Ascending aorta (tissue), 2 donors: ENCODE measurements around the gene VDR. TPM values are rescaled to one million over a fixed set of nuclear protein-coding genes. Genes with fewer than 3 reads are reported as not detected.
A peak's percentile ranks its signal among the peaks of the same experiment; 100 is the strongest.

Experiments
- DNase-seq, 2 donors: peaks; one replicate each; pipeline ENCODE4 v3.0.0-alpha.2; 2019; ENCODE audit warnings: low spot score in 2 of 2
- H3K27ac ChIP-seq, 2 donors: fragments of 200-600 bp; sonication (generic); one replicate each; pipeline ENCODE4 v1.5.1; 2016 to 2017; ENCODE audit warnings: mild to moderate bottlenecking in 1 of 2
- H3K27me3 ChIP-seq: fragments of 200-600 bp; sonication (generic); one replicate; pipeline ENCODE4 v1.5.1; 2017
- H3K36me3 ChIP-seq, 2 donors: fragments of 200-600 bp; sonication (generic); one replicate each; pipeline ENCODE4 v1.5.1; 2016
- H3K4me1 ChIP-seq, 2 donors: fragments of 200-600 bp; sonication (generic); one replicate each; pipeline ENCODE4 v1.5.1; 2016 to 2017; ENCODE audit warnings: mild to moderate bottlenecking in 1 of 2
- H3K4me3 ChIP-seq, 2 donors: fragments of 200-600 bp; sonication (generic); one replicate each; pipeline ENCODE4 v1.5.1; 2016 to 2017; ENCODE audit warnings: mild to moderate bottlenecking in 1 of 2
- H3K9me3 ChIP-seq, 2 donors: fragments of 200-600 bp; sonication (generic); one replicate each; pipeline ENCODE4 v1.5.1; 2016
- intact Hi-C: fragments of 100-400 bp; cut with DNase I; formaldehyde crosslinking; loops from one replicate; pipeline ENCODE4 v1.15.1; 2023
- total RNA-seq: library from RNA; depleted of rRNA; stranded (reverse); fragments of >200 nt; gene quantifications from one replicate; pipeline ENCODE4 v1.1.0, GENCODE V29; 2016
- TF ChIP-seq, protein P1 (sequence below), 3 experiments: fragments of 200-600 bp in 2 of 3; fragments of 450-650 bp in 1 of 3; sonication (generic) in 2 of 3; IDR thresholded peaks; one replicate each; pipeline ENCODE4 v1.5.1; 2016 to 2019; ENCODE audit warnings: antibody characterized with exemption in 3 of 3, mild to moderate bottlenecking in 1 of 3, moderate library complexity in 1 of 3

The VDR gene
- total RNA-seq, 1 donor from 2014 or later: 13.1 TPM

DNA sequence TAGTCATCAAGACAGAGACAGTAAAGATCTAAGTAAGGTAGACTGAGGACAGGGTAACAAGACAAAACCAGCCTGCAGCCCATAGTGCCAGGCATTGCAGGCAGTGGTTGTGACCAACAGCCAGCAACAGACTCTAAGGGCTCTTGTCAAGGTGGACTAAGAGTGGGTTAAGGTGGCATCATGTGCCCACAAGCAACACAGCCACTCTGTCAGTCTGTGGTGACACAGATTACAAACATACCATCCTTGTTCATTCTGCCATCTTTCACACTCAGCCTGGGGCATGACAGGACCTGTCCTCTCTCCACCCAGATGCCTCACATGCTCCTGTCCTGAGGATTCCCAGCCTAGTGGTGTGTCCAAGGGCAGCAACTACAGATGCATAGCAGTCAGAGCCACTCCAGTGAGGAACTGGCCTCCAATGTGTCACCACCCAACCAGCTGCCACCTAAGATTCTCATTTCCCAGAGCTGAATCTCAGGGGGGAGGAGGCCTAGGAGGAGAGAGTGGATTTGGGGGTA lies 28.3 kb downstream of the VDR start:
- no peak for DNase-seq
- intact Hi-C loops: no loop called here
- Histone ChIP-seq H3K27ac (no peak overlapping the region), H3K4me3 (no peak overlapping the region), H3K36me3 (peaks cover 4 to 11% of the 10 kb centered on the region in 2 donors), H3K27me3 (no peaks in the 10 kb centered on the region), H3K4me1 (no peaks in the 10 kb centered on the region), H3K9me3 (no peaks in the 10 kb centered on the region)
- TF ChIP-seq, protein P1, sequence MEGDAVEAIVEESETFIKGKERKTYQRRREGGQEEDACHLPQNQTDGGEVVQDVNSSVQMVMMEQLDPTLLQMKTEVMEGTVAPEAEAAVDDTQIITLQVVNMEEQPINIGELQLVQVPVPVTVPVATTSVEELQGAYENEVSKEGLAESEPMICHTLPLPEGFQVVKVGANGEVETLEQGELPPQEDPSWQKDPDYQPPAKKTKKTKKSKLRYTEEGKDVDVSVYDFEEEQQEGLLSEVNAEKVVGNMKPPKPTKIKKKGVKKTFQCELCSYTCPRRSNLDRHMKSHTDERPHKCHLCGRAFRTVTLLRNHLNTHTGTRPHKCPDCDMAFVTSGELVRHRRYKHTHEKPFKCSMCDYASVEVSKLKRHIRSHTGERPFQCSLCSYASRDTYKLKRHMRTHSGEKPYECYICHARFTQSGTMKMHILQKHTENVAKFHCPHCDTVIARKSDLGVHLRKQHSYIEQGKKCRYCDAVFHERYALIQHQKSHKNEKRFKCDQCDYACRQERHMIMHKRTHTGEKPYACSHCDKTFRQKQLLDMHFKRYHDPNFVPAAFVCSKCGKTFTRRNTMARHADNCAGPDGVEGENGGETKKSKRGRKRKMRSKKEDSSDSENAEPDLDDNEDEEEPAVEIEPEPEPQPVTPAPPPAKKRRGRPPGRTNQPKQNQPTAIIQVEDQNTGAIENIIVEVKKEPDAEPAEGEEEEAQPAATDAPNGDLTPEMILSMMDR (IDR thresholded peaks at IDR 0.05): no peak

DNA sequence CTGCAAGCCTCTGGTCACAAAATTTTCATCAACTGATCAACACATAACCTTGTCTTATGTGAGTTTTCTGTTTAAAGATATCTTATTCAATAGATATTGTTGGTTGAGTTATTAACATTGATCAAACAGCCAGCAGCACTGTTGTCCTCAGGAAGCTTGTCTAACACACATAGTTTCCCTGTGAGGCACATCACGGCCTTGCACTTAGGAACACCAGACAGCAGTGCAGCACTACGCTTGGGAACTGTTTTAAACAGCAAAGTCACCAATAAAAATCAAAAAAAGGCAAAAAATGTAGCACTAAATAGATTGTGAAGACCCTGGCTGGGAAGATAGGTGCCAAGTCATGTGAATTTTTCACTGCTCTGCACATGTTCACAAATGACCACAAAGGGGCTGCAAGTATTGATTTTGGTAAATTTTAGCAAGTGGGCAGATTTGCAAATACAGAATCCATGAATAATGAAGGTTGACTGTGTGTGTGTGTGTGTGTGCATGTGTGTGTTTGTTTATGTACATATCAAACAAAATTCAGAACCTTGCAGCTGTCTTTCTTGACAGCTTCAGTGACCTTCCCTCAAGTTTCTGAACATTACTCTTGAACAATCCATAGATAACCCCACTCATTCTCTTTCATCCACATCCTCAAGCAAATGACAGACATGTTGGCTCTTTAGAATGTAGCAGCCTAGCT lies 28.9 kb downstream of the VDR start:
- intact Hi-C loops: no loop called here
- Histone ChIP-seq H3K36me3 (peaks cover 4 to 11% of the 10 kb centered on the region in 2 donors), H3K27ac (no peak overlapping the region), H3K4me1 (no peaks in the 10 kb centered on the region), H3K9me3 (no peaks in the 10 kb centered on the region), H3K4me3 (no peak overlapping the region), H3K27me3 (no peaks in the 10 kb centered on the region)
- no peak for DNase-seq
- TF ChIP-seq, protein P1 (IDR thresholded peaks at IDR 0.05): no peak

DNA sequence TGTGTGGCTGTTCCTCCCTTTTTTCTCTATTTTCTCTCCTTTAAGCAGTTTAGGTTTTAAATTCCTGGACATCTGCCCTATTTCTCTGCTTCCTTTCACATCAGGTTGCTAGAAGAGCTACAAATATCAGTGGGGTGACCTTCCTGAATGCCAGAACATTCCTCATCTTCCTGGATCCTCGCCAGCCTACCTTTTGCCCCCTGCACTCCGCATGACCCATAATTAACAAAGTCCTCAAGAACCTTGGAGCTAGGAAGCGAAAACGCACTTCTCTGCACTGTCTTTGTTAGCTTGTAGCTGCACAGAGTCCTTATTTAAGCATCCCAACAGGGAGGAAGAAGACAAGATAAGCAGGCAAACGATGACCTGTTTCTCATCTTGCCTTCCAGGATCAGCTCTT lies 30.5 kb downstream of the VDR start:
- H3K9me3 ChIP-seq: no peaks in the 10 kb centered on the region
- no peak overlapping the region for H3K27ac ChIP-seq
- intact Hi-C loops: loop anchor here (5.0 kb wide), 1 partner anchor 73 kb away; no protein-coding TSS in a partner anchor
- H3K4me3 ChIP-seq: no peak overlapping the region
- no peak for DNase-seq
- H3K4me1 ChIP-seq: peaks cover 3 to 9% of the 10 kb centered on the region in 2 donors
- TF ChIP-seq, protein P1 (IDR thresholded peaks at IDR 0.05): no peak
- peaks cover 4 to 11% of the 10 kb centered on the region in 2 donors for H3K36me3 ChIP-seq
- no peaks in the 10 kb centered on the region for H3K27me3 ChIP-seq

DNA sequence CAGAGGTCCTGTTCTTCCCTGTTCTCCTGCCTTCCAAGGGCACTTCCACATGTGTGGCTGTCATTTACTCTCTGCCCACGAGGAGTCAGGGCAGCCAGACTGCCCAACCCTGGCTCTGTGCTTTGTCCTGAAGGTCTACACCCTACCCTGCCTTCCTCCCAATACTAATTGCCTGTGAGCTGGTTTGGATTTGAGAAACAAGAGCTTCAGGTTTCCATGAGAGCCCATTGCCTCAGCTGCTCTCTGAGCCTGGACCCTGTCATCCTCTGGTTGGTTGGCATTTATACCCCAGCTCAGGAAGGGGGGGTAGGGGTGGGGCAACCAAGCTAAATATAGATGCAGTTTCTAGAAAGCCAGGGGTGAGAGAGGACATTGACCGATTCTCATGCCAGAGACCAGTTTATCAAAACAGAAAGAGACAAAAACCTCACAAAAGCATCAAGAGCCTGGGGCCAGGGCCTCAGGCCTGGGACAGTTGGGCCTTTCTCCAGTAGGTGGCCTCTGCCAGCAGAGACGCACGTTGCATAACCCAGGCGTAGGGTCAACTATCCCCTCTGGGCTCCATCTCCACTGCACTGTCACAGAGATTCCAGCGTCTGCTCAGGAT lies 34.5 kb downstream of the VDR start:
- H3K4me1 ChIP-seq: peaks cover 10 to 11% of the 10 kb centered on the region in 2 donors
- intact Hi-C loops: loop anchor here (5.0 kb wide), 1 partner anchor 77 kb away; no protein-coding TSS in a partner anchor

DNA sequence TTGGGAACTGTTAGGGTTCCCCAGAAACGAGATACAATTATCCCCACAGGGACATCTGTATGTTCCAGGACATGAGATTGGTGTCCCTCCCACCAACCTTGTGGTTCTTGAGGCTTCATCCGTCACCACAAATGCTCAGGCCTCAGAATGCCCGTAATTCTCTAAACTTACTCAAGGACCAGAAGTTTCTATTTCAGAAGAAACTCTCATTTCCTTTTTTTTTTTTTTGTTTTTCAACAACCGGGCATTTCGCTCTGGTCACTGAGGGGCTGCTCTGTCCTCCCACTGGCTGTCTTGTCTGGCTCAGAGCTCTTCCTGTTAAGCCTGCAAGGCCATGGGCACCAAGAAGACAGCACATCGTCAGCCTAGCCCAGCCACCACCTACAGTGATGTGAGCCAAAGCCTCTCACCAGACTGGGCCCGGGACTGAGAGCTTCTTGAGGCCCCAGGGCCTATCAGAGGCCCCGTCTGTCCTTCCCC lies 36.2 kb downstream of the VDR start:
- Histone ChIP-seq H3K27ac (peak overlapping the region in 1 of 2 donors; percentile 47), H3K36me3 (no peaks in the 10 kb centered on the region), H3K4me1 (peaks cover 10 to 11% of the 10 kb centered on the region in 2 donors), H3K27me3 (no peaks in the 10 kb centered on the region), H3K4me3 (no peak overlapping the region), H3K9me3 (no peaks in the 10 kb centered on the region)
- DNase-seq: no peak
- TF ChIP-seq, protein P1 (IDR thresholded peaks at IDR 0.05): no peak
- intact Hi-C loops: no loop called here

More for the DNA sequence above, 34.5 kb downstream of the VDR start:
- TF ChIP-seq, protein P1 (IDR thresholded peaks at IDR 0.05): peak in 2 of 3 experiments; percentile 26 to 41
- no peaks in the 10 kb centered on the region for H3K36me3 ChIP-seq
- DNase-seq: peak in 1 of 2 donors; percentile 69
- no peak overlapping the region for H3K4me3 ChIP-seq
- peak overlapping the region in 1 of 2 donors; percentile 34 for H3K27ac ChIP-seq
- no peaks in the 10 kb centered on the region for H3K27me3 ChIP-seq
- H3K9me3 ChIP-seq: no peaks in the 10 kb centered on the region
